Neural progenitor cell (in vitro differentiated cells): Measurements from ENCODE around the gene GALNS. TPM values are rescaled to one million over a fixed set of nuclear protein-coding genes. Genes with fewer than 3 reads are reported as not detected.
A peak's percentile ranks its signal among the peaks of the same experiment; 100 is the strongest.
"Not testable (repeated sequence)": the region's sequence is repeated elsewhere in the genome, so short reads cannot be mapped to it uniquely, and the experiment has no call there.

Source experiments
- DNase-seq: peaks from one replicate; pipeline ENCODE4 v3.0.0-alpha.2; 2016; ENCODE audit warnings: low spot score
- H2AFZ ChIP-seq: fragments of 200-600 bp; sonication (generic); replicated peaks from 2 replicates; pipeline ENCODE4 v1.6.1; 2016; ENCODE audit warnings: antibody characterized with exemption
- H3F3A ChIP-seq: fragments of 200-600 bp; sonication (generic); 2 replicates; pipeline ENCODE4 v1.6.1; 2016; ENCODE audit warnings: antibody characterized with exemption, low read depth
- H3K27ac ChIP-seq: fragments of 200-600 bp; sonication (generic); 2 replicates; pipeline ENCODE4 v1.5.1; 2016; ENCODE audit warnings: mild to moderate bottlenecking
- H3K27me3 ChIP-seq: fragments of 200-600 bp; sonication (generic); 2 replicates; pipeline ENCODE4 v1.6.1; 2016; ENCODE audit warnings: mild to moderate bottlenecking, moderate library complexity
- H3K36me3 ChIP-seq: fragments of 200-600 bp; sonication (generic); 2 replicates; pipeline ENCODE4 v1.5.1; 2016
- H3K4me1 ChIP-seq: fragments of 200-600 bp; sonication (generic); 2 replicates; pipeline ENCODE4 v1.6.1; 2016; ENCODE audit warnings: mixed run types
- H3K4me2 ChIP-seq: fragments of 200-600 bp; sonication (generic); 2 replicates; pipeline ENCODE4 v1.6.1; 2016
- H3K4me3 ChIP-seq: fragments of 200-600 bp; sonication (generic); 2 replicates; pipeline ENCODE4 v1.5.1; 2016
- H3K79me2 ChIP-seq: fragments of 200-600 bp; sonication (generic); 2 replicates; pipeline ENCODE4 v1.6.1; 2016; ENCODE audit warnings: low read depth
- H3K9ac ChIP-seq: fragments of 200-600 bp; sonication (generic); 2 replicates; pipeline ENCODE4 v1.6.1; 2016
- H3K9me3 ChIP-seq: fragments of 200-600 bp; sonication (generic); 2 replicates; pipeline ENCODE4 v1.5.1; 2016; ENCODE audit warnings: low read depth
- H4K20me1 ChIP-seq: fragments of 200-600 bp; sonication (generic); 2 replicates; pipeline ENCODE4 v1.6.1; 2016; ENCODE audit warnings: low read depth
- H3K27ac Mint-ChIP-seq: 3 replicates; pipeline ENCODE4 v1.8.0; 2021; ENCODE audit warnings: mixed read lengths
- H3K27me3 Mint-ChIP-seq: 2 replicates; pipeline ENCODE4 v1.8.0; 2022; ENCODE audit warnings: low read depth, mild to moderate bottlenecking, inconsistent platforms, moderate library complexity, mixed read lengths; ENCODE audit not compliant: insufficient read depth
- H3K36me3 Mint-ChIP-seq: 3 replicates; pipeline ENCODE4 v1.8.0; 2021; ENCODE audit warnings: mixed read lengths
- H3K4me1 Mint-ChIP-seq: 3 replicates; pipeline ENCODE4 v1.8.0; 2021; ENCODE audit warnings: mixed read lengths
- H3K4me3 Mint-ChIP-seq: 3 replicates; pipeline ENCODE4 v1.8.0; 2021; ENCODE audit warnings: mild to moderate bottlenecking, moderate library complexity, mixed read lengths
- H3K9me3 Mint-ChIP-seq: 3 replicates; pipeline ENCODE4 v1.8.0; 2020; ENCODE audit warnings: mixed read lengths
- CTCF ChIP-seq: fragments of 200-600 bp; sonication (generic); IDR thresholded peaks from 2 replicates; pipeline ENCODE4 v1.5.1; 2017; ENCODE audit warnings: antibody characterized with exemption, mild to moderate bottlenecking
- EZH2 ChIP-seq: fragments of 200-600 bp; sonication (generic); IDR thresholded peaks from 2 replicates; pipeline ENCODE4 v1.6.1; 2017; ENCODE audit warnings: antibody characterized with exemption, mild to moderate bottlenecking, moderate library complexity
- EZH2phosphoT487 ChIP-seq: fragments of 200-600 bp; sonication (generic); IDR thresholded peaks from 2 replicates; pipeline ENCODE4 v1.6.1; 2017; ENCODE audit warnings: antibody characterized with exemption
- total RNA-seq: library from RNA; depleted of rRNA; stranded (reverse); fragments of >200 nt; gene quantifications from 2 replicates; pipeline ENCODE4 v1.2.3, GENCODE V29; 2015; ENCODE audit warnings: low replicate concordance

The GALNS gene
- total RNA-seq, 1 donor from 2014 or later = 5.0 TPM

GRCh38 chr16:88773812-88774291 lies 82.9 kb downstream of the GALNS start:
- no peak overlapping the region for H3K27ac Mint-ChIP-seq
- Histone ChIP-seq H3K27ac (no peak overlapping the region), H2AFZ (no peak overlapping the region), H3K9ac (no peak overlapping the region), H4K20me1 (peaks cover 6% of the 10 kb centered on the region), H3F3A (peaks cover 29% of the 10 kb centered on the region), H3K4me1 (peaks cover 63% of the 10 kb centered on the region), H3K27me3 (no peaks in the 10 kb centered on the region), H3K4me3 (no peak overlapping the region), H3K9me3 (no peaks in the 10 kb centered on the region), H3K4me2 (no peak overlapping the region), H3K79me2 (no peaks in the 10 kb centered on the region), H3K36me3 (no peaks in the 10 kb centered on the region)
- H3K4me1 Mint-ChIP-seq = peaks cover 42% of the 10 kb centered on the region
- H3K36me3 Mint-ChIP-seq = no peaks in the 10 kb centered on the region
- no peak for TF ChIP-seq CTCF
- no peak for TF ChIP-seq EZH2
- TF ChIP-seq EZH2phosphoT487 = no peak
- peak; percentile 68 for DNase-seq
- H3K9me3 Mint-ChIP-seq = no peaks in the 10 kb centered on the region
- H3K27me3 Mint-ChIP-seq = peaks cover 5% of the 10 kb centered on the region
- H3K4me3 Mint-ChIP-seq = no peak overlapping the region

- peak overlapping the region; percentile 8 for H3K4me2 ChIP-seq
- no peak overlapping the region for H2AFZ ChIP-seq
- peaks cover 65% of the 10 kb centered on the region for H3K4me1 ChIP-seq
- Mint-ChIP-seq H3K4me3 (no peak overlapping the region), H3K27ac (no peak overlapping the region), H3K36me3 (no peaks in the 10 kb centered on the region), H3K27me3 (peaks cover 3% of the 10 kb centered on the region), H3K4me1 (peaks cover 39% of the 10 kb centered on the region), H3K9me3 (no peaks in the 10 kb centered on the region)
- TF ChIP-seq CTCF (no peak), EZH2phosphoT487 (no peak), EZH2 (no peak)
- H3K4me3 ChIP-seq = no peak overlapping the region
- peak; percentile 64 for DNase-seq
- H3K9ac ChIP-seq = no peak overlapping the region
- peaks cover 6% of the 10 kb centered on the region for H4K20me1 ChIP-seq
- H3F3A ChIP-seq = peaks cover 36% of the 10 kb centered on the region
- no peaks in the 10 kb centered on the region for H3K36me3 ChIP-seq
- H3K27ac ChIP-seq = no peak overlapping the region
- H3K9me3 ChIP-seq = no peaks in the 10 kb centered on the region
- no peaks in the 10 kb centered on the region for H3K79me2 ChIP-seq
- H3K27me3 ChIP-seq = no peaks in the 10 kb centered on the region
These were observed 83.6 kb downstream of the GALNS start for GRCh38 chr16:88772871-88773811.

- H3K4me3 Mint-ChIP-seq, H3K27ac Mint-ChIP-seq, H3K27ac ChIP-seq, H3K36me3 Mint-ChIP-seq, H3K9me3 Mint-ChIP-seq, H3K36me3 ChIP-seq, H3K9ac ChIP-seq, H3K9me3 ChIP-seq, H2AFZ ChIP-seq, DNase-seq, H3K79me2 ChIP-seq, H3K4me2 ChIP-seq, H4K20me1 ChIP-seq, H3K4me3 ChIP-seq, H3K27me3 Mint-ChIP-seq, H3K27me3 ChIP-seq: not testable (repeated sequence)
- H3K4me1 Mint-ChIP-seq = peaks cover 35% of the 10 kb centered on the region
- peaks cover 60% of the 10 kb centered on the region for H3K4me1 ChIP-seq
- peaks cover 33% of the 10 kb centered on the region for H3F3A ChIP-seq
These were observed 85.0 kb downstream of the GALNS start for GRCh38 chr16:88771781-88772180.

GRCh38 chr16:88771294-88771772 lies 85.4 kb downstream of the GALNS start:
- H3K9me3 ChIP-seq = no peaks in the 10 kb centered on the region
- no peak for TF ChIP-seq CTCF
- Mint-ChIP-seq H3K9me3 (no peaks in the 10 kb centered on the region), H3K27me3 (peaks cover 5% of the 10 kb centered on the region), H3K27ac (no peak overlapping the region), H3K4me1 (peaks cover 32% of the 10 kb centered on the region), H3K36me3 (no peaks in the 10 kb centered on the region), H3K4me3 (no peak overlapping the region)
- H3F3A ChIP-seq = peaks cover 32% of the 10 kb centered on the region
- no peak overlapping the region for H2AFZ ChIP-seq
- no peaks in the 10 kb centered on the region for H3K36me3 ChIP-seq
- no peak for DNase-seq
- H3K4me3 ChIP-seq = no peak overlapping the region
- no peak overlapping the region for H3K9ac ChIP-seq
- H3K4me1 ChIP-seq = peaks cover 56% of the 10 kb centered on the region
- H3K4me2 ChIP-seq = peak overlapping the region; percentile 47
- no peaks in the 10 kb centered on the region for H3K79me2 ChIP-seq
- peaks cover 6% of the 10 kb centered on the region for H4K20me1 ChIP-seq
- no peaks in the 10 kb centered on the region for H3K27me3 ChIP-seq
- H3K27ac ChIP-seq = no peak overlapping the region
